ENCODE data around the gene SSC4D.
"Not testable (repeated sequence)": the region's sequence is repeated elsewhere in the genome, so short reads cannot be mapped to it uniquely, and the experiment has no call there.

The SSC4D gene

DNA sequence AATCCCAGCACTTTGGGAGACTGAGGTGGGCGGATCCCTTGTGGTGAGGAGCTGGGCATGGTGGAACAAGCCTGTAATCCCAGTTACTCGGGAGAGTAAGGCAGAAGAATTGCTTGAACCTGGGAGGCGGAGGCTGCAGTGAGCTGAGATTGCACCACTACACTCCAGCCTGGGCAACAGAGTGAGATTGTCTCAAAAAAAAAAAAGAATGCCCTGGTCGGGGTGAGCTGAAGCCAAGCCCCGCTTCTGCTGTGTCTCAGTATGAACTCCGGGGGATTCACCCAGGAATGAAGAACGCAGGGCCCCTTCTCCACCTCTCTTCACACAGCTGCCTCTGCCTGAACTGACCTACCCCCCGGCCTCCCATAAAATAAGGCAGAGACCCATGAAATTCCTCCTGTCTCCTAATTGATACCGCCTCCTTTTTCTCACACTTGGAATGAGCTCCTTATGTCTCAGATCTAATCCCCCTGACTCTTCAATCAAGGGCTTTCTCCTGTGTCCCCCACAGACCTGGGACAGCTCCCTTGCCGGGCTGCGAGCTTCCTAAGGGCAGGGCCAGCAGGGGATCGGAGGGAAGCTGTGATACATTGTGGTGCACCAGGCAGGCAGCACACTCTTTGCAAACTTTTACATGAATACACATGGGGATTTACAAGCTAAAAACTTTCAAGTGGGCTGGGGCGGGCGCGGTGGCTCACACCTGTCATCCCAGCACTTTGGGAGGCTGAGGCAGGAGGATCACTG lies 14.3 kb upstream of the SSC4D start:
- no CpG with 5 or more reads among the region's 15 CpGs for WGBS (ENCODE audit: insufficient coverage, insufficient read length)
- Histone ChIP-seq H3K4me3 (ENCODE audit: low read length) (no peak overlapping the region), H3K9me3 (ENCODE audit: control insufficient read depth, insufficient read depth, low read length) (no peaks in the 10 kb centered on the region), H3K27ac (ENCODE audit: low read length) (no peak overlapping the region), H3K4me1 (ENCODE audit: control insufficient read depth, insufficient read depth, low read length) (peaks cover 3% of the 10 kb centered on the region; the same call in 1 of the 2 replicates), H3K27me3 (ENCODE audit: control insufficient read depth, insufficient read depth, low read length) (no peaks in the 10 kb centered on the region), H3K36me3 (ENCODE audit: control insufficient read depth, insufficient read depth, low read length) (no peaks in the 10 kb centered on the region; the same call in 1 of the 2 replicates)
- no peak for DNase-seq (ENCODE audit: low read depth, low spot score)

DNA sequence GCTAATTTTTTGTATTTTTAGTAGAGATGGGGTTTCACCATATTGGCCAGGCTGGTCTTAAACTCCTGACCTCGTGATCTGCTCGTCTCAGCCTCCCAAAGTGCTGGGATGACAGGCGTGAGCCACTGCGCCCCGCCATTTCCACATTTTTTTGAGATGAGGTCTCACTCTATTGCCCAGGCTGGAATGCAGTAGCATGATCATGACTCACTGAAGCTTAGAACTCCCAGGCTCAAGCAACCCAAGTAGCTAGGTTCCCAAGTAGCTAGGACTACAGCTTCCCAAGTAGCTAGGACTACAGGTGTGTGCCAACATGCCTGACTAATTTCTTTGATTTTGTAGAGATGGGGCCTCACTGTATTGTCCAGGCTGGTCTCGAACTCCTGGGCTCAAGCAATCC lies 11.6 kb upstream of the SSC4D start:
- not testable (repeated sequence) for H3K4me1 ChIP-seq (ENCODE audit: control insufficient read depth, insufficient read depth, low read length)

DNA sequence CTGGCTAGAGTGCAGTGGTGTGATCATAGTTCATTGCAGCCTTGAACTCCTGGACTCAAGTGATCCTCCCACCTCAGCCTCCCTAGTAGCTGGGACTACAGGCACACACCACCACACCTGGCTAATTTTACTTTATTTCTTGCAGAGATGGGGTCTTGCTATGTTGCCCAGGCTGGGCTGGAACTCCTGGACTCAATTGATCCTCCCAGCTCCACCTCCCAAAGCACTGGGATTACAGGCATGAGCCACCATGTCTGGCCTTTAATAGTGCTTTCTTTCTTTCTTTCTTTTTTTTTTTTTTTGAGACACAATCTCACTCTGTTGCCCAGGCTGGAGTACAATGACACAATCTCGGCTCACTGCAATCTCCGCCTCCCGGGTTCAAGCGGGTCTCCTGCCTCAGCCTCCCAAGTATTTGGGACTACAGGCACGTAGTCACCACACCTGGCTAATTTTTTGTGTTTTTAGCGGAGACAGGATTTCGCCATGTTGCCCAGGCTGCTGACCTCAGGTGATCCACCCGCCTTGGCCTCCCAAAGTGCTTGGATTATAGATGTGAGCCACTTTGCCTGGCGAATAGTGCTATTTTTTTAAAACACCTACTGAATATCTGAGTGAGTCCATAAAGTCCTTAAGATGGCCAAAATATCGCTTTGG lies 8.3 kb upstream of the SSC4D start:
- not testable (repeated sequence) for H3K36me3 ChIP-seq (ENCODE audit: control insufficient read depth, insufficient read depth, low read length); H3K9me3 ChIP-seq (ENCODE audit: control insufficient read depth, insufficient read depth, low read length); H3K4me3 ChIP-seq (ENCODE audit: low read length); DNase-seq (ENCODE audit: low read depth, low spot score); H3K27me3 ChIP-seq (ENCODE audit: control insufficient read depth, insufficient read depth, low read length); H3K27ac ChIP-seq (ENCODE audit: low read length); H3K4me1 ChIP-seq (ENCODE audit: control insufficient read depth, insufficient read depth, low read length)
- WGBS (ENCODE audit: insufficient coverage, insufficient read length) = no CpG with 5 or more reads among the region's 10 CpGs

More for the DNA sequence above, 11.6 kb upstream of the SSC4D start:
- H3K36me3 ChIP-seq (ENCODE audit: control insufficient read depth, insufficient read depth, low read length); H3K27ac ChIP-seq (ENCODE audit: low read length); H3K27me3 ChIP-seq (ENCODE audit: control insufficient read depth, insufficient read depth, low read length); H3K9me3 ChIP-seq (ENCODE audit: control insufficient read depth, insufficient read depth, low read length); H3K4me3 ChIP-seq (ENCODE audit: low read length); DNase-seq (ENCODE audit: low read depth, low spot score): not testable (repeated sequence)
- no CpG with 5 or more reads among the region's 6 CpGs for WGBS (ENCODE audit: insufficient coverage, insufficient read length)

DNA sequence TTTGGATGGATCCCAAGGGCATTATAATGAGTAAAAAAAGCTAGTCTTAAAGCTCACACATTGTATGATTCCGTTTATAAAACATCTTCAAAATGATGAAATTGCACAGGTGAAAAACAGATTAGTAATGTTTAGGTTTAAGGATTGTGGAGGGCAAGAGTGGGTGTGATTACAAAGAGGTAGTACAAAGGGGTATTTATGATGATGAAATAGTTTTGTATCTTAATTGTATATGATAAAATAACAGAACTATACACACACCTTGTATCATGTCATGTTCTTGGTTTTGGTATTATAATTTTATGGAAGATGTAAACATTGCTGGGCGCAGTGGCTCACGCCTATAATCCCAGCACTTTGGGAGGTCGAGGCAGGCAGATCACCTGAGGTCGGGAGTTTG lies 2.8 kb upstream of the SSC4D start:
- Histone ChIP-seq H3K4me3 (ENCODE audit: low read length) (no peak overlapping the region), H3K27me3 (ENCODE audit: control insufficient read depth, insufficient read depth, low read length) (no peaks in the 10 kb centered on the region), H3K4me1 (ENCODE audit: control insufficient read depth, insufficient read depth, low read length) (peaks cover 1% of the 10 kb centered on the region; the same call in 1 of the 2 replicates), H3K36me3 (ENCODE audit: control insufficient read depth, insufficient read depth, low read length) (no peaks in the 10 kb centered on the region), H3K27ac (ENCODE audit: low read length) (no peak overlapping the region), H3K9me3 (ENCODE audit: control insufficient read depth, insufficient read depth, low read length) (no peaks in the 10 kb centered on the region)
- WGBS (ENCODE audit: insufficient coverage, insufficient read length) = no CpG with 5 or more reads among the region's 5 CpGs
- no peak for DNase-seq (ENCODE audit: low read depth, low spot score)

DNA sequence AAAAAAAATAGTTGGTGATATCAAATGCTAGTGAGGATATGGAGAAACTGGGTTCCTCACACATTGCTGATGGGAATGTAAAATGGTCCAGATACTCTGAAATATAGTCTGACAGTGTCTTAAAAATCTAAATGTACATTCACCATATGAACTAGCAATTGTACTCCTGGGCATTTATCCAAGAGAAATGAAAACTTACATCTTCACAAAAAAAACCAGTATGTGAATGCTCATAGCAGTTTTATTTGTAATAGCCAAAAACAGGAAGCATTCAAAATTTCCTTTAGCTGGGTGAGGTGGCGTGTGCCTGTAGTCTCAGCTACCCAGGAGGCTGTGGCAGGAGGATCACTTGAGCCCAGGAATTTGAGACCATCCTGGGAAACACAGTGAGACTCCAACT lies 2.1 kb upstream of the SSC4D start:
- DNase-seq (ENCODE audit: low read depth, low spot score) = no peak
- H3K9me3 ChIP-seq (ENCODE audit: control insufficient read depth, insufficient read depth, low read length) = no peaks in the 10 kb centered on the region
- no peak overlapping the region for H3K4me3 ChIP-seq (ENCODE audit: low read length)
- H3K4me1 ChIP-seq (ENCODE audit: control insufficient read depth, insufficient read depth, low read length) = peaks cover 1% of the 10 kb centered on the region; the same call in 1 of the 2 replicates
- no CpG with 5 or more reads among the region's 1 CpG for WGBS (ENCODE audit: insufficient coverage, insufficient read length)
- H3K27ac ChIP-seq (ENCODE audit: low read length) = no peak overlapping the region
- H3K27me3 ChIP-seq (ENCODE audit: control insufficient read depth, insufficient read depth, low read length) = no peaks in the 10 kb centered on the region
- H3K36me3 ChIP-seq (ENCODE audit: control insufficient read depth, insufficient read depth, low read length) = no peaks in the 10 kb centered on the region

DNA sequence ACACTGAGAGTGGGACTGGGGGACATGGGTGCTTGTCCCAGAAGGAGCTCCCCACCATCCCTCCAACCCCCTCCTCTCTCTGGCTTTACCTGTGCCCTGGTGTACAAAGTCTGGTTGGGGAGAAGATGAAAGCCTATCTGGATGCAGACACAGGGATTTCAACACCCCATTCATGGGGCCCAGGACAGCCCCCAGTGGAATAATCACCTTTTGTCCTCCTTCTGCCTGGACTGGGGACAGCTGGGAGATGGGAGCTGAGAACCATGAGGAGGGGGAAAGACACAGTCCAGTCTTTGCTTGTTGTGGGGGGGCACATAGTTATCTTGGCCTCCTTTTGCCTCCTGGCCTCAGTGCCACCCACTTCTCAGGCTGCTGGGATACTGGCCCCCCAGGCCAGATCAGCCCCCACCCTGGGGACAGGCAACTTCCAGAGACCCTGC lies 1.4 kb downstream of the SSC4D start:
- H3K4me1 ChIP-seq (ENCODE audit: control insufficient read depth, insufficient read depth, low read length) = peaks cover 1% of the 10 kb centered on the region; the same call in 1 of the 2 replicates
- H3K27ac ChIP-seq (ENCODE audit: low read length) = no peak overlapping the region
- no peaks in the 10 kb centered on the region for H3K36me3 ChIP-seq (ENCODE audit: control insufficient read depth, insufficient read depth, low read length)
- no peaks in the 10 kb centered on the region for H3K27me3 ChIP-seq (ENCODE audit: control insufficient read depth, insufficient read depth, low read length)
- no peak overlapping the region for H3K4me3 ChIP-seq (ENCODE audit: low read length)
- no peak for DNase-seq (ENCODE audit: low read depth, low spot score)
- no peaks in the 10 kb centered on the region for H3K9me3 ChIP-seq (ENCODE audit: control insufficient read depth, insufficient read depth, low read length)

DNA sequence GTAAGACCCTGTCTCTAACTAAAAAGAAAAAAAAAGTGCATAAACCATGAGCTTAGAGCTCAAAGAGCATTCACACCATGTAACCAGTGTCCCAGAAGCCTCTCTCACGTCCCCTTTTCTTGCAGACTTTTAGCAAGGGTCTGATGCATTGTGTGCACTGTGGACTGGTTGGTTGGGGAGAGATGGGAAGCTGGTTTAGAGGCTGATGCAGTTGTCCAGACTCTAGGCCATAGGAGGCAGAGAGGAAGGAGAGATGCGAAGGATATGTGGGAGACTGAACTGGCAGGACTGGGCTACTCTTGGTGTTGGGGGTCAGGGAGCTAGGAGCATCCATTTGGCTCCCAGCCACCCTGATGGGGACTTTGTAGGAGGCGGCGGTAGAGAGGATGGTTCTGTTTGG lies 1.8 kb downstream of the SSC4D start:
- no CpG with 5 or more reads among the region's 4 CpGs for WGBS (ENCODE audit: insufficient coverage, insufficient read length)
- no peak overlapping the region for H3K27ac ChIP-seq (ENCODE audit: low read length)
- H3K4me1 ChIP-seq (ENCODE audit: control insufficient read depth, insufficient read depth, low read length) = peaks cover 1% of the 10 kb centered on the region; the same call in 1 of the 2 replicates
- H3K36me3 ChIP-seq (ENCODE audit: control insufficient read depth, insufficient read depth, low read length) = no peaks in the 10 kb centered on the region
- H3K4me3 ChIP-seq (ENCODE audit: low read length) = no peak overlapping the region
- H3K9me3 ChIP-seq (ENCODE audit: control insufficient read depth, insufficient read depth, low read length) = no peaks in the 10 kb centered on the region
- H3K27me3 ChIP-seq (ENCODE audit: control insufficient read depth, insufficient read depth, low read length) = no peaks in the 10 kb centered on the region
- no peak for DNase-seq (ENCODE audit: low read depth, low spot score)

DNA sequence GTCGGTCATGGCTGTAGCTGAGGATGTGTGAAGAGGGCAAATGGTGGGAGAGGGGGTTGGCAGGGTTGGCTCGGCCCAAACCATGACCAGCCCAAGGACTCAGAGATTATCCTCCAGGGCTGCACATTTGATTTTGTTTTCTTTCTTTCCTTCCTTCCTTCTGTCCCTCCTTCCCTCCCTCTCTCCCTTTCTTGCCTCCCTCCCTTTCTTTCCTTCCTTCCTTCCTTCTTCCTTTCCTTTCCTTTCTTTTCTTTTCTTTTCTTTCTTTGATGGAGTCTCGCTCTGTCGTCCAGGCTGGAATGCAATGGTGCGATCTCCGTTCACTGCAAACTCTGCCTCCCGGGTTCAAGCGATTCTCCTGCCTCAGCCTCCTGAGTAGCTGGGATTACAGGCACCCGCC lies 3.8 kb downstream of the SSC4D start:
- Histone ChIP-seq H3K27me3 (ENCODE audit: control insufficient read depth, insufficient read depth, low read length) (no peaks in the 10 kb centered on the region), H3K9me3 (ENCODE audit: control insufficient read depth, insufficient read depth, low read length) (no peaks in the 10 kb centered on the region), H3K4me1 (ENCODE audit: control insufficient read depth, insufficient read depth, low read length) (peaks cover 1% of the 10 kb centered on the region; the same call in 1 of the 2 replicates), H3K36me3 (ENCODE audit: control insufficient read depth, insufficient read depth, low read length) (no peaks in the 10 kb centered on the region), H3K27ac (ENCODE audit: low read length) (no peak overlapping the region), H3K4me3 (ENCODE audit: low read length) (no peak overlapping the region)
- WGBS (ENCODE audit: insufficient coverage, insufficient read length) = no CpG with 5 or more reads among the region's 9 CpGs
- DNase-seq (ENCODE audit: low read depth, low spot score) = no peak

DNA sequence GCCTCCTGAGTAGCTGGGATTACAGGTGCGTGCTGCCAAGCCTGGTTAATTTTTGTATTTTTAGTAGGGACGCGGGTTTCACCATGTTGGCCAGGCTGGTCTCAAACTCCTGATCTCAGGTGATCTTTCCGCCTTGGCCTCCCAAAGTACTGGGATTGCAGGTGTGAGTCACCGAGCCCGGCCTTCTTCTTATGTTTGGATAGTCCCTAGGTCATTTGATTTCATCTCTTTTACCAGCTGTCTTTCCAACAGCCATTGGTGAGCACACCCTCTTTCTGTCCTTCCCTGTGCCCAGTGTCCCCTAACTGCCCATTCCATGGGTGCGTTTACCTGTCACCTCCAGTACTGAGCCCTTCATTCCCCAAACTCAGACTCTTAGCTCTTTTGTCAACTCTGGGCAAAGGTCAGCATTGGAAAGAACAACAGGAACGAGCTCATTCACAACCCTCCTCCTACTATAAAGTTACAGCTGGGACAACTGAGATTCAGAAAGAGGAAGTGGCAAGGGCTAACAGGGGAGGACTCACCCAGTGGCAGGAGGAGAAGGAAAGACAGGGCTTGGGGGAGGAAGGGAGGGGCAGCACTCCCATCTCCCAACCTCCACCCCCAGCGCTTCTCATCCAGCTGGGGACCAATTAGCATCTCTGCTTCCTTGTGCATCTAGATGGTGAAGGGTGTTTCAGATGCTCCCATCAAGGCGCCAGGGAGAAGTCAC lies 5.6 kb downstream of the SSC4D start:
- Histone ChIP-seq H3K9me3 (ENCODE audit: control insufficient read depth, insufficient read depth, low read length) (no peaks in the 10 kb centered on the region), H3K27me3 (ENCODE audit: control insufficient read depth, insufficient read depth, low read length) (no peaks in the 10 kb centered on the region), H3K4me3 (ENCODE audit: low read length) (no peak overlapping the region), H3K36me3 (ENCODE audit: control insufficient read depth, insufficient read depth, low read length) (no peaks in the 10 kb centered on the region), H3K4me1 (ENCODE audit: control insufficient read depth, insufficient read depth, low read length) (no peaks in the 10 kb centered on the region), H3K27ac (ENCODE audit: low read length) (no peak overlapping the region)
- no peak for DNase-seq (ENCODE audit: low read depth, low spot score)
- no CpG with 5 or more reads among the region's 10 CpGs for WGBS (ENCODE audit: insufficient coverage, insufficient read length)

DNA sequence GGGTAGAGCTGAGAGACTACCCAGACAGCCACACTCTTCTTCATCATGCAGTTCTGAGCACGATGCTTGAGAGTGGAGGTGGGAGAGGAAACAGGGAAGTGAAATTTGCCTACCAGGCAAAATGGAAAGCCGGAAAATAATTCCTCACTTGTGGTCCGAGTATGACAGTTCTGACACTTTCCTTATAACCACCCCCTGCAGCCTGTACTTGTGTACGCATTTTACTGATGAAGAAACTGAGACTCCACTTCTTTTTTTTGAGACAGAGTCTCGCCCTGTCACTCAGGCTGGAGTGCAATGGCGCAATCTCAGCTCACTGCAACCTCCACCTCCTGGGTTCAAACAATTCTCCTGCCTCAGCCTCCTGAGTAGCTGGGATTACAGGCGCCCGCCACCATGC lies 6.4 kb downstream of the SSC4D start:
- no CpG with 5 or more reads among the region's 8 CpGs for WGBS (ENCODE audit: insufficient coverage, insufficient read length)
- H3K9me3 ChIP-seq (ENCODE audit: control insufficient read depth, insufficient read depth, low read length); DNase-seq (ENCODE audit: low read depth, low spot score): not testable (repeated sequence)

More for the DNA sequence above, 6.4 kb downstream of the SSC4D start:
- H3K27me3 ChIP-seq (ENCODE audit: control insufficient read depth, insufficient read depth, low read length); H3K4me3 ChIP-seq (ENCODE audit: low read length); H3K4me1 ChIP-seq (ENCODE audit: control insufficient read depth, insufficient read depth, low read length); H3K27ac ChIP-seq (ENCODE audit: low read length); H3K36me3 ChIP-seq (ENCODE audit: control insufficient read depth, insufficient read depth, low read length): not testable (repeated sequence)

All from iPS DF 6.9 (cell line).